AG04449 (cell line): Measurements from ENCODE around the gene RALGPS1.

Source experiments
- CTCF ChIA-PET: fragments of 350-600 bp; formaldehyde crosslinking; extraction: SDS; loops from one replicate; lab custom pipeline; 2021; ENCODE audit warnings: antibody characterized with exemption; lab: Yijun Ruan, JAX
- POLR2A ChIA-PET: fragments of 400-600, 350-600 bp; formaldehyde crosslinking; extraction: SDS; loops from one replicate; lab custom pipeline; 2020; ENCODE audit warnings: antibody characterized with exemption, inconsistent platforms; lab: Yijun Ruan, JAX
- DNase-seq: peaks from one replicate; pipeline ENCODE4 v3.0.0-alpha.2; 2010; ENCODE audit warnings: low read depth, low spot score
- H3K4me3 ChIP-seq: 2 replicates; pipeline ENCODE4 v1.5.1; 2011; ENCODE audit warnings: low read depth, mild to moderate bottlenecking, control low read depth, low read length
- TF ChIP-seq, protein P1 (sequence below): IDR thresholded peaks from one replicate; pipeline ENCODE4 v1.5.1; 2011; ENCODE audit warnings: mild to moderate bottlenecking, moderate library complexity, low read length, control low read depth, inconsistent platforms; ENCODE audit not compliant: insufficient read depth; ENCODE audit errors: missing control alignments

RALGPS1 gene

DNA sequence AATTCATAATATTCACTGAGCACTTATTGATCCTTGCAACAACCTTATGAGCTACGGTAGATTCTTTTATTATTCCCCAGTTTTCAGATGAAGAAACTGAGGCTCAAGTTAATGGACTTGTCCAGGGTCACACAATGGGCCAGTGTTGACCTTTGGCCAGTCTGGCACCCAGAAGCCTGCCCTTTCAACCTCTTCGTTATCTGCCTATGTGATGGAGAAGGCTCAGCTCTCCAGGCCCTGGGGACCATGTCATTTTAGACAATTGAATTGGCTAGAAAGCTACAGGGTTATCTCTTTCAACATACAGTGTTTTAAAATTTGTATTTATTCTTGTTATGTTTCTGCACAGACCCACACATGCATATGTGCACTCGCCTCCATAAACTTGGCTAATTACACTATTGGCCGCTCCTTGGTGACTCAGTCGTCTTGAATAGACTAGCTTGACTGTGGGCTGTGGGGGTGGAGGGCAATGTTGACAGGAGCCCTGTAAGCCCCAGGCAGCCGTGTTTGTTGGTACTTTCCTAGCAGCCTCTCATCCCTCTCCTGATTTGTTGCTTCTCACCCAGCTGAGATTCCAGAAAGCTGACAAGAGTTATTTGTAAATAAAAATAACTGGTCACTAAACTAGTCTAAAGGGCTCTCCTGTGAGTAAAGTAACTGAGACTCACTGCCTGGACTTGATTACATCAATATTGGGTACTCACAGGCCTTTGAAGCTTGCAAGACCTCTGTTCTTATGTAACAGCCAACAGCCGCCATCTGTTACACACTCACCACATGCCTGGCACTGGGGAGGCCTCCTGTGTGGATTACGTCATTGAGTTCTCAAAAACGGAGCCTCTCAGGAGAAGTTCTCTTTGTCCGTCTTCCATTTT is 216.3 kb downstream of the RALGPS1 start:
- peak; percentile 82 for DNase-seq
- ChIA-PET CTCF (interaction anchor here (1.2 to 1.6 kb wide), 5 partner anchors 10 to 56 kb away, joined by 3 to 5 read pairs (median 3); no protein-coding TSS in a partner anchor), POLR2A (interaction anchor here (1.9 to 2.1 kb wide), 2 partner anchors 8 to 9 kb away, joined by 8 to 9 read pairs; partner anchors contain the start of gene ANGPTL2)
- no peak overlapping the region for H3K4me3 ChIP-seq
- TF ChIP-seq, protein P1, sequence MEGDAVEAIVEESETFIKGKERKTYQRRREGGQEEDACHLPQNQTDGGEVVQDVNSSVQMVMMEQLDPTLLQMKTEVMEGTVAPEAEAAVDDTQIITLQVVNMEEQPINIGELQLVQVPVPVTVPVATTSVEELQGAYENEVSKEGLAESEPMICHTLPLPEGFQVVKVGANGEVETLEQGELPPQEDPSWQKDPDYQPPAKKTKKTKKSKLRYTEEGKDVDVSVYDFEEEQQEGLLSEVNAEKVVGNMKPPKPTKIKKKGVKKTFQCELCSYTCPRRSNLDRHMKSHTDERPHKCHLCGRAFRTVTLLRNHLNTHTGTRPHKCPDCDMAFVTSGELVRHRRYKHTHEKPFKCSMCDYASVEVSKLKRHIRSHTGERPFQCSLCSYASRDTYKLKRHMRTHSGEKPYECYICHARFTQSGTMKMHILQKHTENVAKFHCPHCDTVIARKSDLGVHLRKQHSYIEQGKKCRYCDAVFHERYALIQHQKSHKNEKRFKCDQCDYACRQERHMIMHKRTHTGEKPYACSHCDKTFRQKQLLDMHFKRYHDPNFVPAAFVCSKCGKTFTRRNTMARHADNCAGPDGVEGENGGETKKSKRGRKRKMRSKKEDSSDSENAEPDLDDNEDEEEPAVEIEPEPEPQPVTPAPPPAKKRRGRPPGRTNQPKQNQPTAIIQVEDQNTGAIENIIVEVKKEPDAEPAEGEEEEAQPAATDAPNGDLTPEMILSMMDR = no peak

DNA sequence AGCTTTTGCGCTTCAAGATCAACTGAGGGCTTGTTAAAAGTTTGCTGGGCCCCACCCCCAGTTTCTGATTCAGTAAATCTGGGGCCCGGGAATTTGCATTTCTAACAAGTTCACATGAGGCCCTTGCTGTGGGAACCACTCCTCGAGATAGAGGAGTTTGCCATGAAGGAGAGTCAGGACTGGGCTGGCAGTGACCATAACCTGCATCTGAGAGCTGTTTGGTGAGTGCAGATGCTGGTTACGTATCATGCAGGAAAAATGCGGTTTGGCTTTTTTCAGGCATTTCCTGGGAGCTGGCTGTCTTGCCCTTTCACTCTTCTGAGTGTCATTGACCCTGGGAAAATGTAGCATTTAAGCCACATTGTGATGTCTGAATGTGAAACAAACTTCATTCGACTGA is 217.3 kb downstream of the RALGPS1 start:
- ChIA-PET POLR2A (interaction anchor here (1.9 to 2.1 kb wide), 2 partner anchors 9 to 10 kb away, joined by 8 to 9 read pairs; partner anchors contain the start of gene ANGPTL2), CTCF (interaction anchor here (1.2 to 1.7 kb wide), 4 partner anchors 9 to 55 kb away, joined by 3 to 5 read pairs (median 4); partner anchors contain the start of gene ANGPTL2)
- DNase-seq = no peak
- TF ChIP-seq, protein P1 = no peak
- H3K4me3 ChIP-seq = no peak overlapping the region

DNA sequence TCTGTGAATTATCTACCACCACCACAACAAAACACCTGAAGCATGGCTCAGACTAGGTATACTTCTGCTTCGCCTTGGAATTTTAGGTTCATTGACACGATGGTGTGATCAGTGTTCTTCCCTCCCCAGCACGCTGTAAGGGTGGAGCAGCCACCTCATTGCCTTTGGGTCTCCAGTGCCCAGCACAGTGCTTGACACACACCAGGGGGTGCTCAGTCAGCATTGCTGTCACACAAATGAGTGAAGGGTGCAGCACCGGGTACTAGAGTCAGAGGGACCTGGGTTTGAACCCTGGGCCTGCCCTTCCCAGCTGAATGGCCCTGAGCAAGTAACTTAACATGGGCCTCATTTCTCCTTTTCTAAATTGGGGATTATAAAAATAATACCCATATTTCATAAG is 217.8 kb downstream of the RALGPS1 start:
- TF ChIP-seq, protein P1 = no peak
- CTCF ChIA-PET = interaction anchor here (1.2 to 1.7 kb wide), 3 partner anchors 9 to 54 kb away, joined by 3 to 5 read pairs (median 5); partner anchors contain the start of gene ANGPTL2
- H3K4me3 ChIP-seq = no peak overlapping the region
- no peak for DNase-seq
- POLR2A ChIA-PET = interaction anchor here (1.9 to 2.1 kb wide), 2 partner anchors 9 to 11 kb away, joined by 8 to 9 read pairs; partner anchors contain the start of gene ANGPTL2

DNA sequence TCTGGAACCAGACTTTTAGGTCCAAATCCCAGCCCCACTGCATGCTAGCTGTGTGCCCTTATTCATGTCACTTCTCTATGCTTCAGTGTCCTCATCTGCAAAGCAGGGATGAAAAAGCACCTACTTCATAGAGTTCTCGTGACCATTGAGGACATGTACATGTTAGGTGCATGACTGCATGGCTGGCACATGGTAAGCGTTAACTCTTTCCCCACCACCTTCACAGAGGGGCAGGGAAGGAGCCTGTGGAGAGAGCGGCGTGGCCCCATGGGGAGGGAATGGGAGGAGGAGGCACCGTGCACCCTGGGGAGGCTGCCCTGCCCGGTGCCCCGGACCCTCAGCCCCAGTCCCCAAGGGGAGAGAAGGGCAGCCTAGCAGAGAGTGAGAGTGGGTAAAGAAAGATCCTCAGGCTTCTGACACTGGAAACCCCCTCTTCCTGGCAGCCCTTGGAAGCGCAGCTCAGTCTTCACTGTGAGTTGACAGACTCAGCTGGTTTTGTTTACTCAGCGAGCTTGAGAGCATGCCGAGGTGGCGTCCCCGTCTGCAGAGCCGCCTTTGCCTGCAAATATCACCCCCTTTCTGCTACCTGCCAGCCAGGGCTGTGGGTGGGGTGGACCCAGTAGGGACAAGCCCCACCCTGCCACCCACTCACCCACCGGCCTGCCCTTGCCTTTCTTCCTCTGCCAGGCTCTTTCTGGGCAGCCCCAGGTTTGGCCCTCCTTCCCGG is 218.5 kb downstream of the RALGPS1 start:
- H3K4me3 ChIP-seq = peak overlapping the region; percentile 15
- ChIA-PET POLR2A (interaction anchor here (0.9 to 1.6 kb wide), 3 partner anchors 10 to 53 kb away, joined by 4 to 25 read pairs (median 4); partner anchors contain the start of gene ANGPTL2), CTCF (interaction anchor here (1.0 to 2.7 kb wide), 7 partner anchors 10 to 192 kb away, joined by 3 to 12 read pairs (median 4); partner anchors contain the start of gene ANGPTL2)
- no peak for DNase-seq
- TF ChIP-seq, protein P1 = no peak

DNA sequence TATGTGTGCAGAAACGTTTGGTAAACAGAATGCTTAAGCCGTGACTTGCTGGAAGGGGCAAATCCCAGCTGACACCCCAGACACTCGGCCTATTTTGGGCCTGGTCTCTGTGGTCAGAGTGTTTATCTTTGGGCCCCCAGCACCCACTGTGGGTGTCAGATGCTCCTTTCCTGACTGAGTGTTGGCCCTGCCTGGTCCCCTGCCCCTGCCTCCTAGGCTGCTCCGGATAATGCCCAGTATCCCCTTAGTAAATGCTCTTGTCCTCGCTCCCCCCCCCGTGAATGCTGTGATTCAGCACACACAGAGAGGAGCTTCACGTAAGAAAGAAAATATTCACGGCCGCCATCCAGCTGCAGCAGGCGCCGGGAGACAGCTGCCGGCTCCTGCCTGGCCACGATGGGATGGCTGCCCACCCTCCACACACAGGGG is 219.2 kb downstream of the RALGPS1 start:
- POLR2A ChIA-PET = interaction anchor here (0.6 to 1.6 kb wide), 5 partner anchors 11 to 52 kb away, joined by 3 to 25 read pairs (median 4); partner anchors contain the start of gene ANGPTL2
- H3K4me3 ChIP-seq = no peak overlapping the region
- TF ChIP-seq, protein P1 = no peak
- peak; percentile 69 for DNase-seq
- CTCF ChIA-PET = interaction anchor here (0.6 to 2.7 kb wide), 6 partner anchors 11 to 192 kb away, joined by 3 to 12 read pairs (median 3); no protein-coding TSS in a partner anchor
